B cell (primary cell): Measurements from ENCODE around the gene ZMYM2. TPM values are rescaled to one million over a fixed set of nuclear protein-coding genes. Genes with fewer than 3 reads are reported as not detected.
"Not testable (repeated sequence)": the region's sequence is repeated elsewhere in the genome, so short reads cannot be mapped to it uniquely, and the experiment has no call there.

Source experiments
- ATAC-seq: fragments of 200-7000 bp; cut with Tn5 transposase; one replicate; pipeline ENCODE4 v1.10.0; 2021; ENCODE audit warnings: low read depth, mild to moderate bottlenecking, moderate number of reproducible peaks, moderate library complexity
- CTCF ChIA-PET: fragments of 350-600 bp; sonication (Branson Sonifier 250); formaldehyde crosslinking; loops from one replicate; lab custom pipeline; 2021; ENCODE audit warnings: antibody characterized with exemption, inconsistent platforms; lab: Charles Lee
- POLR2A ChIA-PET: fragments of 350-600 bp; sonication (Branson Sonifier 250); formaldehyde crosslinking; loops from one replicate; lab custom pipeline; 2021; ENCODE audit warnings: antibody characterized with exemption; lab: Charles Lee
- DNase-seq: peaks from one replicate; pipeline ENCODE4 v3.0.0; 2013
- H2AFZ ChIP-seq: 2 replicates; pipeline ENCODE4 v1.6.1; 2012; ENCODE audit warnings: mild to moderate bottlenecking, low read depth, low read length; ENCODE audit not compliant: insufficient read depth, poor library complexity, severe bottlenecking
- H3K27ac ChIP-seq, 2 donors: 1 replicate in 1 of 2; 2 replicates in 1 of 2; pipeline ENCODE4 v1.5.1; 2012 to 2013; ENCODE audit warnings: low read length in 2 of 2, mild to moderate bottlenecking in 2 of 2, moderate library complexity in 1 of 2
- H3K27me3 ChIP-seq, 4 experiments: fragments of 200-600 bp in 1 of 4; sonication (generic) in 1 of 4; replicated peaks in 1 of 4; 1 replicate in 2 of 4; 2 replicates in 2 of 4; pipeline versions ENCODE4 v1.6.1 to v1.7.0; 2013 to 2016; ENCODE audit warnings: low read length in 3 of 4, mild to moderate bottlenecking in 2 of 4, mixed read lengths in 1 of 4, moderate library complexity in 1 of 4; ENCODE audit not compliant: insufficient read depth in 4 of 4, control insufficient read depth in 3 of 4; ENCODE audit errors: control extremely low read depth in 1 of 4
- H3K36me3 ChIP-seq, 2 experiments: replicated peaks in 1 of 2; 1 replicate in 1 of 2; 2 replicates in 1 of 2; pipeline versions ENCODE4 v1.6.1 to v1.7.1; 2013; ENCODE audit warnings: low read length in 1 of 2; ENCODE audit not compliant: insufficient read depth in 2 of 2, control insufficient read depth in 1 of 2; ENCODE audit errors: control extremely low read depth in 1 of 2, extremely low read depth in 1 of 2
- H3K4me1 ChIP-seq, 2 donors: fragments of 200-600 bp in 1 of 2; sonication (generic) in 1 of 2; 1 replicate in 1 of 2; 2 replicates in 1 of 2; pipeline versions ENCODE4 v1.5.1 to v1.6.1; 2013 to 2017; ENCODE audit warnings: low read length in 2 of 2; ENCODE audit not compliant: control insufficient read depth in 2 of 2, insufficient read depth in 2 of 2
- H3K4me2 ChIP-seq: replicated peaks from 2 replicates; pipeline ENCODE3; 2012; ENCODE audit warnings: mild to moderate bottlenecking, low read depth, low read length; ENCODE audit not compliant: poor library complexity, severe bottlenecking
- H3K4me3 ChIP-seq, 5 experiments: fragments of 200-600 bp in 1 of 5; sonication (generic) in 1 of 5; 1 replicate in 3 of 5; 2 replicates in 2 of 5; pipeline versions ENCODE4 v1.5.1 to v1.7.0; 2011 to 2016; ENCODE audit warnings: low read length in 4 of 5, mild to moderate bottlenecking in 4 of 5, low read depth in 2 of 5, control low read depth in 1 of 5, moderate library complexity in 1 of 5; ENCODE audit not compliant: insufficient read depth in 1 of 5; ENCODE audit errors: control extremely low read depth in 1 of 5, extremely low read depth in 1 of 5
- H3K79me2 ChIP-seq: fragments of 200-600 bp; sonication (generic); one replicate; pipeline ENCODE4 v1.6.0; 2016; ENCODE audit warnings: low read length; ENCODE audit not compliant: control insufficient read depth, insufficient read depth
- H3K9ac ChIP-seq: fragments of 200-600 bp; sonication (generic); 2 replicates; pipeline ENCODE4 v1.6.1; 2017; ENCODE audit warnings: mild to moderate bottlenecking, low read length, moderate library complexity
- H3K9me3 ChIP-seq, 3 donors: one replicate each; pipeline versions ENCODE4 v1.6.1 to v1.7.1; 2013; ENCODE audit warnings: low read length in 2 of 3; ENCODE audit not compliant: control insufficient read depth in 2 of 3, insufficient read depth in 1 of 3; ENCODE audit errors: control extremely low read depth in 1 of 3
- H4K20me1 ChIP-seq: 2 replicates; pipeline ENCODE4 v1.6.0; 2012; ENCODE audit warnings: mild to moderate bottlenecking, low read length; ENCODE audit not compliant: insufficient read depth, control insufficient read depth, poor library complexity, severe bottlenecking
- H3K27ac Mint-ChIP-seq: one replicate; pipeline ENCODE4 v1.8.0; 2021; ENCODE audit warnings: mixed read lengths
- H3K27me3 Mint-ChIP-seq: one replicate; pipeline ENCODE4 v1.8.0; 2021; ENCODE audit warnings: mixed read lengths
- H3K4me1 Mint-ChIP-seq: one replicate; pipeline ENCODE4 v1.8.0; 2021; ENCODE audit warnings: mixed read lengths
- H3K4me3 Mint-ChIP-seq: one replicate; pipeline ENCODE4 v1.8.0; 2021; ENCODE audit warnings: mixed read lengths
- H3K9me3 Mint-ChIP-seq: one replicate; pipeline ENCODE4 v1.8.0; 2022; ENCODE audit warnings: mixed read lengths; ENCODE audit not compliant: insufficient read depth
- CTCF ChIP-seq: fragments of 200-600 bp; IDR thresholded peaks from one replicate; pipeline ENCODE4 v1.8.0; 2022; ENCODE audit warnings: antibody characterized with exemption, mild to moderate bottlenecking
- EZH2 ChIP-seq: IDR thresholded peaks from 2 replicates; pipeline ENCODE4 v1.6.1; 2012; ENCODE audit warnings: borderline replicate concordance, low read depth, mild to moderate bottlenecking, moderate library complexity, low read length; ENCODE audit not compliant: insufficient read depth, poor library complexity, severe bottlenecking
- WGBS: methylation state at CpG from one replicate; pipeline ENCODE4 v1.1.5; 2013; ENCODE audit warnings: missing lambda C conversion rate; ENCODE audit not compliant: insufficient coverage; 5-methylcytosine and 5-hydroxymethylcytosine counted together
- intact Hi-C: fragments of 100-400 bp; cut with micrococcal nuclease; formaldehyde crosslinking; loops from one replicate; pipeline ENCODE4 v1.10.0; 2022
- polyA plus RNA-seq: library from polyadenylated mRNA; depleted of rRNA; stranded (reverse); fragments of >200 nt; gene quantifications from 2 replicates; pipeline ENCODE4 v1.2.3, GENCODE V29; 2012
- total RNA-seq, 2 donors: library from RNA; stranded (reverse); fragments of 120-200 nt in 1 of 2; gene quantifications; 1 replicate in 1 of 2; 2 replicates in 1 of 2; pipeline versions ENCODE4 v1.2.3 to v1.2.4, GENCODE V29; 2013 to 2022

The ZMYM2 gene
- total and polyA plus RNA-seq, 2 donors (not counting 1 experiment from before 2014, with no cell fraction given) = 21.7 to 131 TPM

- Histone ChIP-seq H3K9me3 (no peaks in the 10 kb centered on the region), H3K79me2 (peaks cover 26% of the 10 kb centered on the region), H3K27ac (no peak overlapping the region), H3K36me3 (peaks cover 4 to 71% of the 10 kb centered on the region in 2 experiments), H3K4me2 (no peak overlapping the region), H2AFZ (no peak overlapping the region), H3K9ac (no peak overlapping the region), H3K4me3 (no peak overlapping the region), H3K4me1 (no peaks in the 10 kb centered on the region), H4K20me1 (peaks cover 15% of the 10 kb centered on the region), H3K27me3 (no peaks in the 10 kb centered on the region)
- H3K4me1 Mint-ChIP-seq = peaks cover 13% of the 10 kb centered on the region
- intact Hi-C loops = no loop called here
- DNase-seq (no peak), ATAC-seq (no peak)
- no peaks in the 10 kb centered on the region for H3K27me3 Mint-ChIP-seq
- ChIA-PET POLR2A (no interaction called here), CTCF (no interaction called here)
- TF ChIP-seq CTCF (no peak), EZH2 (no peak)
- peaks cover 3% of the 10 kb centered on the region for H3K9me3 Mint-ChIP-seq
- H3K27ac Mint-ChIP-seq = no peak overlapping the region
- no peak overlapping the region for H3K4me3 Mint-ChIP-seq
Measured at GRCh38 chr13:20037908-20038307, 79.4 kb downstream of the ZMYM2 start.

GRCh38 chr13:20042603-20043002 is 84.1 kb downstream of the ZMYM2 start:
- POLR2A ChIA-PET, H2AFZ ChIP-seq, H3K9ac ChIP-seq, CTCF ChIA-PET, H3K4me3 Mint-ChIP-seq, H3K4me3 ChIP-seq, H3K27ac Mint-ChIP-seq, ATAC-seq, H3K27ac ChIP-seq, H3K4me2 ChIP-seq, H3K4me1 ChIP-seq, H3K9me3 Mint-ChIP-seq, H3K9me3 ChIP-seq, intact Hi-C loops, DNase-seq, H3K27me3 Mint-ChIP-seq, H3K27me3 ChIP-seq: not testable (repeated sequence)
- Histone ChIP-seq H4K20me1 (peaks cover 37% of the 10 kb centered on the region), H3K79me2 (peaks cover 37% of the 10 kb centered on the region), H3K36me3 (peaks cover 10 to 63% of the 10 kb centered on the region in 2 experiments)
- peaks cover 13% of the 10 kb centered on the region for H3K4me1 Mint-ChIP-seq
- WGBS = no CpG with 5 or more reads among the region's 4 CpGs
